Esophagus muscularis mucosa (tissue), 3 donors: ENCODE results near the gene CHRNA7.

ENCODE experiments used
- CTCF ChIP-seq, 3 experiments: fragments of 200-600 bp in 2 of 3; fragments of 450-650 bp in 1 of 3; sonication (generic) in 2 of 3; IDR thresholded peaks; one replicate each; pipeline ENCODE4 v1.5.1; 2017 to 2019; ENCODE audit warnings: antibody characterized with exemption in 3 of 3, mild to moderate bottlenecking in 2 of 3, moderate library complexity in 1 of 3
- POLR2A ChIP-seq: fragments of 450-650 bp; IDR thresholded peaks from one replicate; pipeline ENCODE4 v1.6.1; 2017; ENCODE audit warnings: antibody characterized with exemption, moderate library complexity, mild to moderate bottlenecking, low read depth
- POLR2AphosphoS5 ChIP-seq, 2 donors: sonication (generic); formaldehyde crosslinking; IDR thresholded peaks; one replicate each; pipeline ENCODE4 v1.6.1; 2017; ENCODE audit warnings: antibody characterized with exemption in 2 of 2

GRCh38 chr15:32123473-32123872 lies 93.2 kb downstream of the CHRNA7 start:
- TF ChIP-seq CTCF (IDR thresholded peaks at IDR 0.05) (no peak), POLR2AphosphoS5 (IDR thresholded peaks at IDR 0.05) (no peak), POLR2A (no peak)
